Right hindlimb (tissue), 1 donor: ENCODE measurements around the gene MYBL2.
"Not testable (repeated sequence)": the region's sequence is repeated elsewhere in the genome, so short reads cannot be mapped to it uniquely, and the experiment has no call there.

Experiments
- DNase-seq: peaks from one replicate; pipeline ENCODE4 v3.0.0-alpha.2; 2018

MYBL2 gene

GRCh38 chr20:43752561-43753301, 85.8 kb downstream of the MYBL2 start:
- DNase-seq, result peak; percentile 49

- DNase-seq, result no peak
Observed at GRCh38 chr20:43755390-43755789, 88.5 kb downstream of the MYBL2 start.

GRCh38 chr20:43755851-43756250, 88.9 kb downstream of the MYBL2 start:
- DNase-seq, result no peak

- DNase-seq, result not testable (repeated sequence)
Observed at GRCh38 chr20:43757888-43758287, 91.0 kb downstream of the MYBL2 start.

- DNase-seq, result no peak
Observed at GRCh38 chr20:43761386-43762340, 94.7 kb downstream of the MYBL2 start.

- DNase-seq, result no peak
Observed at GRCh38 chr20:43762911-43763310, 96.0 kb downstream of the MYBL2 start.

GRCh38 chr20:43765916-43766315, 99.0 kb downstream of the MYBL2 start:
- no peak for DNase-seq
